Kasumi-1 (cell line): ENCODE data around the gene CFAP69.

Experiments
- DNase-seq, 2 experiments: peaks; one replicate each; lab custom pipeline; 2025; lab: John Stamatoyannopoulos, UW

The CFAP69 gene, protein sequence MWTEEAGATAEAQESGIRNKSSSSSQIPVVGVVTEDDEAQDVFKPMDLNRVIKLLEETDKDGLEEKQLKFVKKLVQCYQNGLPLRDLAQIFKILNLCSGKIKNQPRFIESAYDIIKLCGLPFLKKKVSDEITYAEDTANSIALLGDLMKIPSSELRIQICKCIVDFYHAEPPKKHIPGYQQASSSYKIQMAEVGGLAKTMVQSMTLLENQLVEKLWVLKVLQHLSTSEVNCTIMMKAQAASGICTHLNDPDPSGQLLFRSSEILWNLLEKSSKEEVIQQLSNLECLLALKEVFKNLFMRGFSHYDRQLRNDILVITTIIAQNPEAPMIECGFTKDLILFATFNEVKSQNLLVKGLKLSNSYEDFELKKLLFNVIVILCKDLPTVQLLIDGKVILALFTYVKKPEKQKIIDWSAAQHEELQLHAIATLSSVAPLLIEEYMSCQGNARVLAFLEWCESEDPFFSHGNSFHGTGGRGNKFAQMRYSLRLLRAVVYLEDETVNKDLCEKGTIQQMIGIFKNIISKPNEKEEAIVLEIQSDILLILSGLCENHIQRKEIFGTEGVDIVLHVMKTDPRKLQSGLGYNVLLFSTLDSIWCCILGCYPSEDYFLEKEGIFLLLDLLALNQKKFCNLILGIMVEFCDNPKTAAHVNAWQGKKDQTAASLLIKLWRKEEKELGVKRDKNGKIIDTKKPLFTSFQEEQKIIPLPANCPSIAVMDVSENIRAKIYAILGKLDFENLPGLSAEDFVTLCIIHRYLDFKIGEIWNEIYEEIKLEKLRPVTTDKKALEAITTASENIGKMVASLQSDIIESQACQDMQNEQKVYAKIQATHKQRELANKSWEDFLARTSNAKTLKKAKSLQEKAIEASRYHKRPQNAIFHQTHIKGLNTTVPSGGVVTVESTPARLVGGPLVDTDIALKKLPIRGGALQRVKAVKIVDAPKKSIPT

DNA sequence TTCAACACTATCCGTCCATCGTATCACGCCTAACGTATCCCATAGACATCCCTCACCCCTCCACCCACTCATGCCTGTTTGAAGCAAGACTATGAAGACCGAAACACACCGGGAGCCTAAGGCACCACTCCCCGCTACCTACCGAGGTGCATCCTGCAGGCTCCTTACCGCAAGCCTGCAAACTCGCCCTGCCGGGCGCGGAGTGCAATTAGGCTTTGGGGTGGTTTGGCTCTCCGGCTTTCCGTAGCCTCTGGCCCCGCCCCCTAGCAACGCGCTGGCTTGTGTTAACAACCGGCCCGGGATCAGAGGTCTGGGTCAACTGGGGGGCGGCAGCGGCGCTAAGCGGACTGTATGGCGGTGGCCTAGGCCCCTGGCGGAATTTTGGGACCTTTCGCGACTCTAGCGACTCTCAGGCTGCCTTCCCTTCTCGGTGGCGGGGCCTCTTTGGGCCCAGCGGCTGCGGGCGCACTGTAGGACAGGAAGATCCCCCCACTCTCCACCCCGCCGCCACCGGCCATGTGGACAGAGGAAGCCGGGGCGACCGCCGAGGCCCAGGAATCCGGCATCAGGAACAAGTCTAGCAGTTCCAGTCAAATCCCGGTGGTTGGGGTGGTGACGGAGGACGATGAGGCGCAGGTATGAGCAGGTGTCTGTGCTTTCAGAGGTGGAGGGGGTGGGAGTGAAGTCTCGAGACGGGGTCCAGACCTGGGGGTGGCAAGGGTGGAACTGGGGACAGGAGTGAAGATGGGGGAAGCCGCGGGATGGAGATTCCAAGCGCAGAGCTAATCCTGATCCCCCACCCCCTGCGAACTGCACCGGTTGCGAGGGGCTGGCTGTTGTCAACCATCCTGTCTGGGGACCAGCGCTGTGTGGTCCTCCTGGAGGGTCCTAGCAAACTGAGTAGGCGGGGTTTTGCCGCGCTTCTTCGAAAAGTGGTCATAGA, at the start of gene CFAP69:
TSS of gene CFAP69 (plus strand) at position 266 of the 943 bp plus-strand sequence. CDS start at position 517, 251 bp downstream.
- peak; percentile 12 to 27 for DNase-seq

DNA sequence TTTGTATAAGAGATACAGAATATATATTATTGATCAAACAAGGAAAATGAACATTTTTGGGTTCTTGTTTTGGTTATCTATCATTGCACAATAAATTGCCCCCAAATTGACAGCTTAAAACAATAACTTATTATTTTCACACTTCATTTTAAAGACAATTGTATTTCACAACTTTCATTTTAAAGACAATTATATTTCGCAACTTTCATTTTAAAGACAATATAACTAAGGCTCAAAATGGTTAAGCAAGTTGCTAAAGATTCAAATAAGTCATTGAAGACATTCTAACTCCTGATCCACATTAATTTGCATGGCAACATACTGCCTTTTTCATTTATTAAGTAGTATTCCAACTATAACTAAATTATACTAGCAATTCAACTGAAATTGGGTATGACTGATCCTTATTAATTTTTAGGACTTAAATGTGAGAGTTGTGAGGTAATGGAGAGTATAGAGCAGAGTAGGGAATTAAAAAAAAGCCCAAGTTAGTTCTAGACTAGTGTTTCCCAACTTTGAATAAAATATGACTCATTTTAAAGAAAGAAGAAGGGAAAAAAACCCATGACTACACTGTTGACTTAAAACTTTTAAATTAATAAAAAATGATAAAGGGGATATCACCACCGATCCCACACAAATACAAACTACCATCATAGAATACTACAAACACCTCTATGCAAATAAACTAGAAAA, 43.3 kb upstream of the CFAP69 start:
- no peak for DNase-seq

DNA sequence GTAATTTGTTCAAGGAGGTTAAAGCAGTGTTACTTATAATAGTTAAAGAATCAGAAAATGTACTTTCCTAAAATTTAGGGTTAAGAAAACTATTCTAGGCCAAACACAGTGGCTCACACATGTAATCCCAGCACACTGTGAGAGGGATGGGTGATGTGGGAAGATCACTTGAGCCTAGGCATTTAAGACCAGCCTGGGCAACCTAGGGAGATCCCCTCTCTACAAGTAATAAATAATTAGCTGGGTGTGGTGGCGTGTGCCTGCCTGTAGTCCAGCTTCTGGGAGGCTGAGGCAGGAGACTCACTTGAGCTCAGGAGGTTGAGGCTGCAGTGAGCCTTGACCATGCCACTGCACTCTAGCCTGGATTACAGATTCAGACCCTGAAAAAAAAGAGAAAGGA, 37.0 kb upstream of the CFAP69 start:
- DNase-seq, result no peak

DNA sequence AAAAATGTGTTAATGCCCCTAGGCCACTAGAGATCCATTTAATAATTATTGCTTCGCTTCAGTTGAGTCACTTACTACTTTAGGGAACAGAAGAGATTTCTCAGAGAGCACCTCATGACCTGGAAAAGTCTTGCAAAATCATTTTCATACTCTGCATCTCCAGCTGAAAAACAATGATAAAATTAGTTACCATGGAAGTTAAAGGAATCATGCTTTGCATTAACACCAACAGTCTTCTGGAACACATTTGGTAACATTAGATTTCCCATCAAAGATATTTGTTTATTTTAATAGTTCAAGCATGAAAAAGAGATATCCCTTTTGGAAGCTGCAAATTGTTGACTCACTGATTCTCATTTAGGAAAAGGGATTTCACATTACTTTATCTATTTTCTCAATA, 35.2 kb upstream of the CFAP69 start:
- DNase-seq, result no peak

DNA sequence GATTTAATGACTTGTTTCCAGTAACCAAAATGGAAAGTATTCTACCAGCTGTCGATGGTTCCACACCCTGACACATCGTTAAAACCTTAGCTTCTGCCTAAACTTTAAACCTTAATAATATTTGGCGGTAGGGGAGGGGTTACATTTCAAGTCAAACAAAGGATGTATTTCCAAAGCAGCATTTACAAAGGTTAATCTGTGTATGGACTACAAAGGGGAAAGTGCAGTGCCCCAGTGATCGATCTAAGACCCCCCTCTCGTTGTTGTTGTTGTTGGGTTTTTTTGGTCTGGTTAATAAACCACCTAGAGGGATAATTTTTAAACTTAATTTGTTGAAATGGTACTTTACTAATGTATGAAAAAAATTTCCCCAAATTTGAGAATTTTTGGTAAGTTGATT, 34.5 kb upstream of the CFAP69 start:
- DNase-seq, result no peak

DNA sequence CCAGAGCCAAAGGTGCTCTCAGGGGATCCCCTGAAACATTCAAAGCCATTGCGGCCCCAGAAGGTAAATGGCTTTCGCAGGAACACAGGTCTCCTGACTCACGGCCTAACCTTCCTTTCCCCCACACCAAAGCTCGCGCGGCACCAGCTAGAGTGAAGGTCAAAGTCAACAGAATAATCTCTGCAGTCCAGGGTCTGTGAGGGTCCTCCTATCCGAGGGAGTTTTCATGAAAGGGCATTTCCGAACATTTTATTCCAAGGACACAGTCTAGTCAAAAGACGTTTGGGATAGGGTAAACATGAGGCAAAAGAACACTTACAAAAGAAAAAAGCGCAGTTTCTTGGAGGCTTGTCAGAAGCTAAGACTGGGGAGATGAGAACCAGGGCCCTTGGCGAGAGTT, 34.0 kb upstream of the CFAP69 start:
- no peak for DNase-seq

DNA sequence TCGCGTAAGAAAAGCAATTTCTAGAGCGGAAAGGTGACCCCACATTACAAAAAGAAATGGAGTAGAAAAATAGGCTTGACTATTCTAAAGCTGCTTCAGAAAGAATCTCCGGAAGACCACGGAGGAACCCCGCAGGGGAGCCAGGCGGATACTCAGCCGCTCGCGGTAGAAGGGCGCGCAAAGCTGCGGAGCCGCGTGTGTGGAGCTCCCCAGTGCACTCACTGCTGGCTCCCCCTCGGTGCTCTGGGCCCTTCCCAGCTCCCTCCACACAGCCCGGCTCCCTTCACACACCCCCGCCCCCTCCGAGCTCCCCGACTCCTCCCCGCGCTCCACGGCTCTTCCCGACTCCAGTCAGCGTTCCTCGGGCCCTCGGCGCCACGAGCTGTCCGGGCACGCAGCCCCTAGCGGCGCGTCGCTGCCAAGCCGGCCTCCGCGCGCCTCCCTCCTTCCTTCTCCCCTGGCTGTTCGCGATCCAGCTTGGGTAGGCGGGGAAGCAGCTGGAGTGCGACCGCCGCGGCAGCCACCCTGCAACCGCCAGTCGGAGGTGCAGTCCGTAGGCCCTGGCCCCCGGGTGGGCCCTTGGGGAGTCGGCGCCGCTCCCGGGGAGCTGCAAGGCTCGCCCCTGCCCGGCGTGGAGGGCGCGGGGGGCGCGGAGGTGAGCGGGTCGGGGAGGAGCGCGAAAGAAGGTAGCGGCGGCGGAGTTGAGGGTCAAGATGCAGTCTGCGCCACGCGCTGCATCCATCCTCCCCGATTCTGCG, 33.4 kb upstream of the CFAP69 start, which contains the start of gene STEAP2:
TSS of gene STEAP2 (plus strand) at position 350 of the 758 bp plus-strand sequence. CDS start 13,343 bp downstream, outside the sequence.
- DNase-seq, result no peak

DNA sequence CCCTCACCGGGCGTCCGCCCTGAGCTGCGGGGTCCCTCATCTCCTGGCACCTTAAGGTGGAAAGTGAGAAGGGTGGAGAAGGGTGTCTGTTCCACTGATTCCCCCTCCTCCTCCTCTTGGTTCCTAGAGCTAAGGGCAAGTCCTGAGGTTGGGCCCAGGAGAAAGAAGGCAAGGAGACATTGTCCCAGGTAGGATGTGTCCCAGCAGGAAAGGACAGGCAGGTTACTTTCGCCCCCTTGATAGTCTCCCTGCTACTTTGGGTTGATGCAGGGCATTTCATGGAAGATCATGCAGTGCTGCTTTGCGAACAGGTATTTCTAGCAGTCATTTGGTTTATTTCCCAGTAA, 32.9 kb upstream of the CFAP69 start:
- DNase-seq, result no peak

DNA sequence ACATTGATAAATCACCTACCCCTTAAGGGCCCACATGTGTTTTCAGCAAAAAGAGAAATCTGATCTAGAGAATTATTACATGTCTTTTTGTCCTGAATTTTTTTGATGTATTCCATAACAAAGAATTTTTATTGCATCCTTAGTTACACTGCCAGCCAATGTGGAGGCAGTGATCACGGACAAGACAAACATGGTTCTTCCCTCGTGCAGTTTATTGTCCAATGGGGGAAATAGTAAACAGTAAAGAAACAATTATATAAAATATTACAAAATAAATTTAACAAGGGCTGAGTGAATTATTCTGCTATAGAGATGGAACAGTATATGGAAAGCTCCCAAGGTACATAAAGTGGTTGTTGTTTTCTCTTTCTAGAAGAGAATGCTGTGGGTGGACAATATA, 31.5 kb upstream of the CFAP69 start:
- DNase-seq, result no peak

DNA sequence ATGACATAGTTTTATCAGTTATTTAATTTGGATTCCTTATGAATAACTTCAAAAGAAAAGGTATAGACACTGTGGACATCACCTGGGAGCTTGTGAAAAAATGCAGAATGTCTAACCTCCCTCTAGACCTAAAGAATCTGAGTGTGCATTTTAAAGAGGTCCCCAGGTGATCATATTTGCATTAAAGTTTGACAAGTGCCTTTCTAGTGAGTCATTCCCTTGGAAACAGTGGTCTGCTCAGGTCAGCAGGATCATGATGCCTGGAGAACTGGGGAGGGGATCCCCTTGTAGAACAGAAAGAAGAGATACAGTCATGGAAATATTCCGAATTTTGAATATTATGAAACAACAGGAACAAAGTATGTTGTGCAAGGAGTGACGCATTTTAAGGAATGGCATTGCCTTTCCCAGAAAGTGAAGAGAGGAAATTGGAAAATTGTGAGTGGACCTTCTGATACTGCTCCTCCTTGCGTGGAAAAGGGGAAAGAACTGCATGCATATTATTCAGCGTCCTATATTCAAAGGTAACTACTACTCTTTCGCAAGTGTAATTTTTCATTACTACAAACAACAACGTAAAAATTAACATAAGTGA, 28.8 kb upstream of the CFAP69 start:
- DNase-seq, result no peak

DNA sequence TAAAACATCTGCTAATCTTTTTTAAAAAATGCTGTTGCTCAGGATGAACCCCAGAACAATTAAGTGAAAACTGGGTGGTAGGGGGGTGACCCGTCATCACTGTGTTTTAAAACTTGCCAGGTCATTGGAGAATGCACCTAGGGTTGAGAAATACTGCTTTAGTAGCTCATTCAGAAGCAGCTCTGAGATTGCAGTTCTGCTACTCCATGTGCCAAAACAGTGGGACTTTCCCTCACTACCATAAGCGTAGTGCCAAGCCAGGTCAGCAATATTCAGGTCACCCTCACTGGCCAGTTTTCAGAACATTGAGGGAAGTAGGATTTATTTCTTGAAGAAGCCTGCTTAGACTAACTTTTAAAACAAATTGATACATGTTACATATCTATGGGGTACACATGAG, 28.2 kb upstream of the CFAP69 start:
- DNase-seq, result no peak

DNA sequence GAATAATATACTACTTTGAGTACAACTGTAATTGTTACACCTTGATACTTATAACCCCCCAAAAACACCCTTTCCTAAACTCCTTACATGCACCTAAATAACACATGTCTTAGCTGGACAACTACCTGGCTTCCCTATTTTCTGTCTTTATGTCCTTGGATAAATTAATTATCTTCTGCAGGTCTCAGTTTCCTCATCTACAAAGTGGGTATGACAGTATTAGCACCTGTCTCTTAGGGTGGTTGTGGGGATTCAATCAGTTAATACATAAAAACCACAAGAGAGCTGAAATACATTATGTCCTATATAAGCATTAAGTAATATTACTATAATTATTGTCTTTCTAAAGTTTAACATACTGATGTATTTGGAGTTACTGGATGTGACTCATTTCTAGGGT, 22.6 kb upstream of the CFAP69 start:
- DNase-seq, result no peak

DNA sequence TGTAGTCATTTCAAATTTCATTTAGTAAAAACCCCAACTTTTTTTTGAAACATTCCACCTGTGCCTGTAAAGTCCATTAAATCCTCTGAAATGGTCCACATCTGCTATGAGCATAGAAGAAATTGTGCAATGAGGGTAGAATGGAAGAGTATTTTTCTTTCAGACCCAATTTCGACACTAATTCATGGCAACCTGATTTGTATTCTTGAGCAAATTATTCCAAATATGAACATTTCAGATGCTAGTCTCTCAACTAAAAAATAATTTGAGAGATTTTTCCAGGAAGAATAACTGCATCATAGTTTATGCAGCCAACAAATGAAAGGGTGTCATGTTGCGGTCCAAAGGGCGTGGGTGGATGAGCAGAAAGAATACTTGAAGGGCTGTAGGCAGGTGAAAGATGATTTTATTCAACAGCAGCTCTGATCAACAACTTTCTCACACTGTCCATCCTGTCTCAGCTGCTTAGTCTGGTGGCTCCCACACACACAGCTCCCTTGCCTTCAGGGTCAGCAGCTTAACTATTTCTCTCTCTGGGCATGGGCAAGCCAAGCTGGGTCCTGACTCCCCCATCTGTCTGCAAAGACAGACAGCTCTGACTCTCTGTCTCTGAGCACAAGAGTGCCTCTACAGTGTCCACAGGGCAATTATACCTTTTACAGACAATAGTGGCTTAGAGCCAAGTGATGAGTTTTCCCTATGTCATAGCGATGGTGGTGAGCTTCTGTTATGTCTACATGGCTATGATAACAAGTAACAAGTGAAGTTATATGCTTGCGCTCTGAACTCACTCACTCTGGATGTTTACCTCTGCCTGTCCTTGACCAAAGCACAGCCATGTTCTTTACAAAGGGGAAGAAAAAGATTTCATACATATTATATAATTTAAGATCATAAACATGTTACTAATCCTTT, 21.9 kb upstream of the CFAP69 start:
- no peak for DNase-seq

DNA sequence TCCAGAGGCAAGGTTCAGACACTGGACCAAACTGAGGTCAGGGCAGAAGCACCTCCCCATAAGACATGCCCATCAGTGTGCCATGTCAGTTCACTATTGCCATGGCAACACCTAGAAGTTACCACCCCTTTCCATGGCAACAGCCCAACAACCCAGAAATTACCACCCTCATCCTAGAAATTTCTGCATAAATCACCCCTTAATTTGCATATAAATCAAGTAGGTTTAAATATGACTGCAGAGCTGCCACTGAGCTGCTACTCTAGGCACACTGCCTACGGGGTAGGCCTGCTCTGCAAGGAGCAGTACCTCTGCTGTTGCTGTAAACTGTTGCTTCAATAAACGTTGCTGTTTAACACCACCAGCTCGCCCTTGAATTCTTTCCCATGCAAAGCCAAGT, 20.8 kb upstream of the CFAP69 start:
- no peak for DNase-seq

DNA sequence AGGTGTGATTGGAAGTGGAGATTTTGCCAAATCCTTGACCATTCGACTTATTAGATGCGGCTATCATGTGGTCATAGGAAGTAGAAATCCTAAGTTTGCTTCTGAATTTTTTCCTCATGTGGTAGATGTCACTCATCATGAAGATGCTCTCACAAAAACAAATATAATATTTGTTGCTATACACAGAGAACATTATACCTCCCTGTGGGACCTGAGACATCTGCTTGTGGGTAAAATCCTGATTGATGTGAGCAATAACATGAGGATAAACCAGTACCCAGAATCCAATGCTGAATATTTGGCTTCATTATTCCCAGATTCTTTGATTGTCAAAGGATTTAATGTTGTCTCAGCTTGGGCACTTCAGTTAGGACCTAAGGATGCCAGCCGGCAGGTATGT, 19.8 kb upstream of the CFAP69 start:
- no peak for DNase-seq

DNA sequence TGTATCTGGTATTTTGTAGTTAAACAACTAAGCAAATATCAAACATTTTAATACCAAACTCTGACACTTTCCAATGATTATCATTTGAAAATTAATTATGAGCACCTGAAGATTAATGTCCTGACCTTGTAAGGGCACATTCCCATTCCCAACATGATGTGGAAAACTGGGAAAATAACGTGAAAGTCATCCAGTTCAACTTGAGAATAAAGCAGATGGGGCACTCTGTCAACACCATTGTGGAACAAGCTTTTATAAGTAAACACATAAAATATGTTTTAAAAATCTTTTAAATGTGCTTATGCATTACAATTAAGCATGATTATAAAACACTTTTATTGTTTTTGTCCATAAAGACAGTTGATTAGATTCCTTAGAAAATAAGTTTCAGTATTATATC, 19.4 kb upstream of the CFAP69 start:
- no peak for DNase-seq

DNA sequence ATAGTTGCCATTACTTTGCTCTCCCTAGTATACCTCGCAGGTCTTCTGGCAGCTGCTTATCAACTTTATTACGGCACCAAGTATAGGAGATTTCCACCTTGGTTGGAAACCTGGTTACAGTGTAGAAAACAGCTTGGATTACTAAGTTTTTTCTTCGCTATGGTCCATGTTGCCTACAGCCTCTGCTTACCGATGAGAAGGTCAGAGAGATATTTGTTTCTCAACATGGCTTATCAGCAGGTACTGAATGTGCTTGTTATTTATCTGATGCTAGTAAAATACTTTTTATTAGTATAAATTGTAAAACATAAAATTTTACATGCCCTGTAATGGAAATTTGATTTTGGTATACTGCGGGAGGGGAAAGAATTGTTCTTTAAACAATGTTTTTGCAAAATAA, 17.7 kb upstream of the CFAP69 start:
- DNase-seq, result no peak

DNA sequence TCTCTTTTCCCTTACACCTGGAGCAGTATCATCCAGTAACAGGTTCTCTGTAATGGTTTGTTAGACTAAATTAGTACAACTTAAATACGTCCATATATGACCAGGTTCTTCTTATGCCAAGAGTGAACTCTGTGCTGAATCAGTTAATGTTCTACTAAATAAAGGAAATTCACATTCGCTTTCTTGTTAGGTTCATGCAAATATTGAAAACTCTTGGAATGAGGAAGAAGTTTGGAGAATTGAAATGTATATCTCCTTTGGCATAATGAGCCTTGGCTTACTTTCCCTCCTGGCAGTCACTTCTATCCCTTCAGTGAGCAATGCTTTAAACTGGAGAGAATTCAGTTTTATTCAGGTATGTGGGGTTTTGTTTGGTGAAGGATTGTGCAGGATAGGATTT, 15.3 kb upstream of the CFAP69 start:
- no peak for DNase-seq

DNA sequence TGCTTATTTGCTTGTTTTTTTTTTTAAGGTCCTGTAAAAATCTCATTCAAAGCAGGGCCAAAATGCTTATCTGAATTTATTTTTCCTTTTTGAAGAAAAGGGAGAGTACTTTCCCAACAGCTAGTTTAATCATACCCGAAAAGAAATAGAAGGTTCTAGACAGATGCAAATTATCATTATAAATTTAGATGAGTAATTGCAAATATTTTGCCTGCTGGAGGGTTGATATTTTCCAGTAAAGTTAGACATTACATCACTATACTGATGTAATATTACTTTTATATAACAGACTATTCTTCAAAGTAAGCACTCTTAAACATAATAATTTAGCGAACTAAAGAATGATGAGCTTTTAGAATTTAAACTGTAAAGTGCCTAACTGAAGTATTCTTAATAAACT, 14.1 kb upstream of the CFAP69 start:
- DNase-seq, result no peak
